HEK293 (cell line): Measurements from ENCODE around the gene SLC30A1.

Experiments used
- CTCF ChIP-seq: fragments of 450-650 bp; formaldehyde crosslinking; IDR thresholded peaks from 2 replicates; pipeline ENCODE4 v1.5.1; 2016; ENCODE audit warnings: missing biosample characterization, missing genetic modification characterization
- MYNN ChIP-seq: fragments of 450-650 bp; formaldehyde crosslinking; IDR thresholded peaks from 2 replicates; pipeline ENCODE4 v1.5.1; 2016; ENCODE audit warnings: missing biosample characterization, missing genetic modification characterization, borderline replicate concordance
- TRIM28 ChIP-seq: IDR thresholded peaks from 2 replicates; pipeline ENCODE4 v1.6.1; 2011; ENCODE audit warnings: low read length, control low read depth, borderline replicate concordance
- ZNF112 ChIP-seq: fragments of 450-650 bp; formaldehyde crosslinking; IDR thresholded peaks from 2 replicates; pipeline ENCODE4 v1.5.0; 2017; ENCODE audit warnings: missing biosample characterization, missing genetic modification characterization
- ZNF302 ChIP-seq: fragments of 450-650 bp; formaldehyde crosslinking; IDR thresholded peaks from 2 replicates; pipeline ENCODE4 v1.5.1; 2016; ENCODE audit warnings: missing biosample characterization, missing genetic modification characterization, low read depth
- ZNF624 ChIP-seq: fragments of 450-650 bp; formaldehyde crosslinking; IDR thresholded peaks from 2 replicates; pipeline ENCODE4 v1.5.1; 2017; ENCODE audit warnings: missing biosample characterization, missing genetic modification characterization
- ZNF768 ChIP-seq: fragments of 450-650 bp; formaldehyde crosslinking; IDR thresholded peaks from 2 replicates; pipeline ENCODE4 v1.5.1; 2018; ENCODE audit warnings: missing biosample characterization, mild to moderate bottlenecking, missing genetic modification characterization

- TF ChIP-seq CTCF (tag by site-specific recombination) (no peak), TRIM28 (no peak), ZNF768 (tag by site-specific recombination) (no peak), ZNF624 (tag by site-specific recombination) (no peak), ZNF302 (tag by site-specific recombination) (no peak), ZNF112 (tag by site-specific recombination) (no peak), MYNN (tag by site-specific recombination) (no peak)
Measured at GRCh38 chr1:211621447-211622198, 42.7 kb upstream of the SLC30A1 start.
